SU-DHL-6 (cell line): Measurements from ENCODE around the gene FHOD3.

Experiments
- H2AFZ ChIP-seq: fragments of 200-600 bp; sonication (generic); 2 replicates; pipeline ENCODE4 v1.6.1; 2014; ENCODE audit warnings: low read depth, mild to moderate bottlenecking, moderate library complexity, mixed read lengths, antibody characterized with exemption, low read length; ENCODE audit not compliant: severe bottlenecking
- H3F3A ChIP-seq: fragments of 200-600 bp; shearing (Covaris generic); 2 replicates; pipeline ENCODE4 v1.6.0; 2016; ENCODE audit warnings: antibody characterized with exemption, mild to moderate bottlenecking; ENCODE audit not compliant: insufficient read depth
- H3K27ac ChIP-seq: fragments of 200-600 bp; sonication (generic); 2 replicates; pipeline ENCODE4 v1.5.1; 2016; ENCODE audit warnings: low read depth, mild to moderate bottlenecking, low read length, moderate library complexity, mixed read lengths
- H3K27me3 ChIP-seq: fragments of 200-600 bp; sonication (generic), shearing (Covaris generic); 2 replicates; pipeline ENCODE4 v1.6.0; 2014; ENCODE audit warnings: mild to moderate bottlenecking, low read length
- H3K36me3 ChIP-seq: fragments of 200-600 bp; sonication (generic); 2 replicates; pipeline ENCODE4 v1.6.1; 2014; ENCODE audit warnings: mild to moderate bottlenecking, low read length, mixed read lengths
- H3K4me2 ChIP-seq: fragments of 300-600, 200-600 bp; shearing (Covaris generic), sonication (generic); 2 replicates; pipeline ENCODE4 v1.6.0; 2014; ENCODE audit warnings: low read length, low read depth, mild to moderate bottlenecking; ENCODE audit not compliant: poor library complexity, severe bottlenecking
- H3K4me3 ChIP-seq: fragments of 200-600 bp; sonication (generic); 2 replicates; pipeline ENCODE4 v1.5.1; 2014; ENCODE audit warnings: antibody characterized with exemption, low read length, mild to moderate bottlenecking, mixed read lengths; ENCODE audit not compliant: insufficient read depth, poor library complexity, severe bottlenecking
- H3K79me2 ChIP-seq: fragments of 200-600 bp; sonication (generic); 2 replicates; pipeline ENCODE4 v1.6.1; 2014; ENCODE audit warnings: mild to moderate bottlenecking, low read length, moderate library complexity; ENCODE audit not compliant: insufficient read depth
- H3K9ac ChIP-seq: fragments of 200-600 bp; sonication (generic); 2 replicates; pipeline ENCODE4 v1.7.0; 2014; ENCODE audit warnings: mild to moderate bottlenecking, low read length
- H3K9me2 ChIP-seq: fragments of 200-600 bp; sonication (generic); replicated peaks from 2 replicates; pipeline ENCODE4 v1.6.1; 2014; ENCODE audit warnings: low read length; ENCODE audit not compliant: insufficient read depth
- H3K9me3 ChIP-seq: fragments of 200-600 bp; sonication (generic); 2 replicates; pipeline ENCODE4 v1.6.1; 2014; ENCODE audit warnings: low read length, mixed read lengths; ENCODE audit not compliant: insufficient read depth
- H4K20me1 ChIP-seq: fragments of 200-600 bp; sonication (generic); 2 replicates; pipeline ENCODE4 v1.6.1; 2014; ENCODE audit warnings: low read depth, mild to moderate bottlenecking, antibody characterized with exemption, low read length, moderate library complexity, mixed read lengths
- EZH2phosphoT487 ChIP-seq: fragments of 200-600 bp; sonication (generic), shearing (Covaris generic); conservative IDR thresholded peaks from 2 replicates; pipeline ENCODE4 v1.6.1; 2018; ENCODE audit warnings: mild to moderate bottlenecking, antibody characterized with exemption, low read length, moderate library complexity, mixed read lengths
- TF ChIP-seq, protein P1 (sequence below): fragments of 200-600 bp; sonication (generic); IDR thresholded peaks from one replicate; pipeline ENCODE4 v1.5.1; 2017; ENCODE audit warnings: antibody characterized with exemption, mild to moderate bottlenecking, low read length, moderate library complexity; ENCODE audit not compliant: insufficient read depth, poor library complexity, severe bottlenecking

FHOD3 gene

DNA sequence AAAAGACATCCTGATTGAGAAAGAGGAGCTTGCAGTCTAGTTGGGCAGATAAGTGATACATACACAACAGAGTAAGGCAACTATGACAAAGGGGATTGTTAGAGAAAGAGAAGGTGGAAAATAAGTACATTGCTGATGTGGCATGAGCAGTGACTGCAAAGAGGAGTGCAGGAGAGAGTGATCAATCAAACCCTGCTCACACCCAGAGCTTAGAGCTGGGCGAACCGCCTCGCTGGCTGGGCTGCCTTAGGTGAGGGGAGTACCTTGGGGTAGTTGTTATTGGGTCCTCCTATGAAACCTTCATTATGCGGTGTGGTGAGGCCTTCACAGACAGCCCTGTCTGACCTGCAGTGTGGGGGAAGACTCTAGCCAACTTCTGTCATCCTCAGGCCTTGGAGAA, 161.7 kb downstream of the FHOD3 start:
- no peaks in the 10 kb centered on the region for H3F3A ChIP-seq
- H3K4me3 ChIP-seq = no peak overlapping the region
- H2AFZ ChIP-seq = no peak overlapping the region
- H3K79me2 ChIP-seq = no peaks in the 10 kb centered on the region
- H3K27ac ChIP-seq = no peak overlapping the region
- H3K36me3 ChIP-seq = no peaks in the 10 kb centered on the region
- no peak overlapping the region for H3K9ac ChIP-seq
- H3K9me2 ChIP-seq = no peaks in the 10 kb centered on the region
- H4K20me1 ChIP-seq = no peaks in the 10 kb centered on the region
- no peak overlapping the region for H3K4me2 ChIP-seq
- H3K27me3 ChIP-seq = no peaks in the 10 kb centered on the region
- no peaks in the 10 kb centered on the region for H3K9me3 ChIP-seq
- no peak for TF ChIP-seq EZH2phosphoT487
- TF ChIP-seq, protein P1, sequence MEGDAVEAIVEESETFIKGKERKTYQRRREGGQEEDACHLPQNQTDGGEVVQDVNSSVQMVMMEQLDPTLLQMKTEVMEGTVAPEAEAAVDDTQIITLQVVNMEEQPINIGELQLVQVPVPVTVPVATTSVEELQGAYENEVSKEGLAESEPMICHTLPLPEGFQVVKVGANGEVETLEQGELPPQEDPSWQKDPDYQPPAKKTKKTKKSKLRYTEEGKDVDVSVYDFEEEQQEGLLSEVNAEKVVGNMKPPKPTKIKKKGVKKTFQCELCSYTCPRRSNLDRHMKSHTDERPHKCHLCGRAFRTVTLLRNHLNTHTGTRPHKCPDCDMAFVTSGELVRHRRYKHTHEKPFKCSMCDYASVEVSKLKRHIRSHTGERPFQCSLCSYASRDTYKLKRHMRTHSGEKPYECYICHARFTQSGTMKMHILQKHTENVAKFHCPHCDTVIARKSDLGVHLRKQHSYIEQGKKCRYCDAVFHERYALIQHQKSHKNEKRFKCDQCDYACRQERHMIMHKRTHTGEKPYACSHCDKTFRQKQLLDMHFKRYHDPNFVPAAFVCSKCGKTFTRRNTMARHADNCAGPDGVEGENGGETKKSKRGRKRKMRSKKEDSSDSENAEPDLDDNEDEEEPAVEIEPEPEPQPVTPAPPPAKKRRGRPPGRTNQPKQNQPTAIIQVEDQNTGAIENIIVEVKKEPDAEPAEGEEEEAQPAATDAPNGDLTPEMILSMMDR = no peak

DNA sequence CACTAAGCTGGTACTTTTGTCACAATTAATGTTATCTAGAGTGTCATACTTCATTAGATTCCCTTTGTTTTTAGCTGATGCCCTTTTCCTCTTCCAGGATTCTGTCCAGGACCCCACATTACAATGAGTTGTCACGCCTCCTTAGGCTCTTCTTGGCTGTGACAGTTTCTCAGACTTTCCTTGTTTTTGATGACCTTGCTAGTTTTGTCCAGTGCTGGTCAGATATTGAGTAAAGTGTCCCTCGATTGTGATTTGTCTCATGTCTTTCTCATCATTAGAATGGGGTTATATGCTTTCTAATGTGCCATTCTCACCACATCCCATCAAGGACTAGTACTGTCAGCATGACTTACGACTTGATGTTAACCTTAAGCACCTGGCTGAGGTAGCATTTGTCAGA, 162.3 kb downstream of the FHOD3 start:
- Histone ChIP-seq H3K9me2 (no peaks in the 10 kb centered on the region), H4K20me1 (no peaks in the 10 kb centered on the region), H3K27ac (no peak overlapping the region), H3F3A (no peaks in the 10 kb centered on the region), H3K9me3 (no peaks in the 10 kb centered on the region), H3K36me3 (no peaks in the 10 kb centered on the region), H2AFZ (no peak overlapping the region), H3K9ac (no peak overlapping the region), H3K4me2 (no peak overlapping the region), H3K79me2 (no peaks in the 10 kb centered on the region), H3K27me3 (no peaks in the 10 kb centered on the region), H3K4me3 (no peak overlapping the region)
- TF ChIP-seq, protein P1 = no peak
- TF ChIP-seq EZH2phosphoT487 = no peak

DNA sequence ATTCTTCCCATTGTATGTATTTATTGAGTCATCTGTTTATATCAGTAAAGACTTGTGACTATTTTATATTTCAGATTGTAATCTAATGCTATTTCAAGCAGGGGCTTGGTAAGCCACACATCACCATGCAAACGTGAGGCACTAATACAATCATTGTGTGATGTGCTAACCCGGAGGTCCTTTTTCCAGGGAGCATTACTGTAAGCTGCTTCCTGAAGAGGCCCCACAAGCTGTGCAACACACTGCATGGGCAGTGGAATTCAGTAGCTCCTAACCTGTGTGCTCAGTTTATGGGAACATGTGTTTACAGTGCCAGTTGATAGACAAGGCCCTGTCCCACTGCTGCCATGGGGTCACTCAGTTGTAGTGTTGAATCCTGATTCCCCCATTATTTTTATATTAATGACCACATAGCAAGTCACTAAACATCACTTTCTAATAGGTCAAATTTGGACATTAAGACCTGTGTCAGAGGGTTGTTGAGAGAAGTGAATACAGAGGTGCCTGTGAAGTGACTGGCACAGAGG, 162.9 kb downstream of the FHOD3 start:
- Histone ChIP-seq H3K27me3 (no peaks in the 10 kb centered on the region), H3K79me2 (no peaks in the 10 kb centered on the region), H4K20me1 (no peaks in the 10 kb centered on the region), H3K4me3 (no peak overlapping the region), H3K9me2 (no peaks in the 10 kb centered on the region), H3K4me2 (no peak overlapping the region), H2AFZ (no peak overlapping the region), H3K36me3 (no peaks in the 10 kb centered on the region), H3K9ac (no peak overlapping the region), H3F3A (no peaks in the 10 kb centered on the region), H3K27ac (no peak overlapping the region), H3K9me3 (no peaks in the 10 kb centered on the region)
- TF ChIP-seq, protein P1 = no peak
- no peak for TF ChIP-seq EZH2phosphoT487
